ENCODE results near the gene TMSB4X. TPM values are rescaled to one million over a fixed set of nuclear protein-coding genes. Genes with fewer than 3 reads are reported as not detected.

The TMSB4X gene
- total RNA-seq, 1 donor, result 723 TPM

GRCh38 chrX:13015536-13016236 is 40.8 kb downstream of the TMSB4X start:
- DNase-seq (ENCODE audit: low read depth in 2 of 3, low spot score in 2 of 3), result no peak

GRCh38 chrX:13016731-13017130 is 41.8 kb downstream of the TMSB4X start:
- peak in 2 of 3 donors; percentile 30 to 45 for DNase-seq (ENCODE audit: low read depth in 2 of 3, low spot score in 2 of 3)

- DNase-seq (ENCODE audit: low read depth in 2 of 3, low spot score in 2 of 3), result no peak
These were observed 48.0 kb downstream of the TMSB4X start for GRCh38 chrX:13022926-13023325.

- no peak for DNase-seq (ENCODE audit: low read depth in 2 of 3, low spot score in 2 of 3)
These were observed 48.7 kb downstream of the TMSB4X start for GRCh38 chrX:13023567-13023966.

- DNase-seq (ENCODE audit: low read depth in 2 of 3, low spot score in 2 of 3), result no peak
These were observed 49.1 kb downstream of the TMSB4X start for GRCh38 chrX:13023979-13024378.

GRCh38 chrX:13024986-13025385 is 50.1 kb downstream of the TMSB4X start:
- no peak for DNase-seq (ENCODE audit: low read depth in 2 of 3, low spot score in 2 of 3)

Other genes with a start within 250 kb of the TMSB4X start
- 60.6 TPM for gene PRPS2, start 183.7 kb upstream of the TMSB4X start, total RNA-seq
- gene TLR7, start 108.0 kb upstream of the TMSB4X start, total RNA-seq, result under 0.01 TPM
- gene TLR8, start 68.5 kb upstream of the TMSB4X start, total RNA-seq, result 0.27 TPM
- gene FAM9C, start 69.5 kb downstream of the TMSB4X start, total RNA-seq, result not detected